Measurements from ENCODE around the gene VPS16.

The VPS16 gene

GRCh38 chr20:2799271-2799670 is 41.3 kb upstream of the VPS16 start:
- peak; percentile 7; the same call in 2 of the 3 replicates for ATAC-seq
- no peak for TF ChIP-seq ZNF70 (CRISPR knock-in tag; IDR thresholded peaks at IDR 0.05)
- TF ChIP-seq ZFP3 (CRISPR knock-in tag; IDR thresholded peaks at IDR 0.05), result no peak
- TF ChIP-seq ZC3H10 (CRISPR knock-in tag; IDR thresholded peaks at IDR 0.05), result no peak

- TF ChIP-seq ZFP30 (CRISPR knock-in tag; IDR thresholded peaks at IDR 0.05) (no peak), TSHZ2 (CRISPR knock-in tag; IDR thresholded peaks at IDR 0.05) (0 out of 2 replicates have a peak, but pooled peaks have one; percentile 68), ZNF70 (CRISPR knock-in tag; IDR thresholded peaks at IDR 0.05) (no peak), ZFP3 (CRISPR knock-in tag; IDR thresholded peaks at IDR 0.05) (0 out of 2 replicates have a peak, but pooled peaks have one; percentile 34), ZC3H10 (CRISPR knock-in tag; IDR thresholded peaks at IDR 0.05) (no peak), BACH2 (CRISPR knock-in tag; IDR thresholded peaks at IDR 0.05; ENCODE audit: borderline replicate concordance) (no peak), ISL1 (CRISPR knock-in tag; IDR thresholded peaks at IDR 0.05) (no peak), ARNTL (CRISPR knock-in tag; IDR thresholded peaks at IDR 0.05; ENCODE audit: borderline replicate concordance, low read depth) (no peak), CSDC2 (CRISPR knock-in tag; IDR thresholded peaks at IDR 0.05) (no peak), ESRRG (CRISPR knock-in tag; IDR thresholded peaks at IDR 0.05) (no peak)
- ATAC-seq, result peak; percentile 76
Observed at GRCh38 chr20:2799688-2800520, 40.6 kb upstream of the VPS16 start.

GRCh38 chr20:2800521-2801285 is 39.8 kb upstream of the VPS16 start, which contains the start of gene CPXM1:
CPXM1 (minus strand) TSS chr20:2800627; CDS start chr20:2800572, 55 bp downstream.
- peak; percentile 86 for ATAC-seq
- TF ChIP-seq PATZ1 (CRISPR knock-in tag; IDR thresholded peaks at IDR 0.05; ENCODE audit: borderline replicate concordance), result no peak
- peak; percentile 25; the same call in 1 of the 2 replicates for TF ChIP-seq TSHZ2 (CRISPR knock-in tag; IDR thresholded peaks at IDR 0.05)
- TF ChIP-seq CSRNP3 (CRISPR knock-in tag; IDR thresholded peaks at IDR 0.05), result no peak
- TF ChIP-seq ZNF565 (CRISPR knock-in tag; conservative IDR thresholded peaks at IDR 0.05; ENCODE audit: low read depth), result no peak

GRCh38 chr20:2801286-2801728 is 39.2 kb upstream of the VPS16 start:
- ATAC-seq, result no peak
- TF ChIP-seq ESRRG (CRISPR knock-in tag; IDR thresholded peaks at IDR 0.05) (no peak), ZNF565 (CRISPR knock-in tag; conservative IDR thresholded peaks at IDR 0.05; ENCODE audit: low read depth) (no peak), ZNF8 (CRISPR knock-in tag; IDR thresholded peaks at IDR 0.05) (no peak), TCF4 (CRISPR knock-in tag; IDR thresholded peaks at IDR 0.05; ENCODE audit: borderline replicate concordance) (no peak), SNAI2 (CRISPR knock-in tag; IDR thresholded peaks at IDR 0.05) (no peak), CSRNP3 (CRISPR knock-in tag; IDR thresholded peaks at IDR 0.05) (no peak), BACH2 (CRISPR knock-in tag; IDR thresholded peaks at IDR 0.05; ENCODE audit: borderline replicate concordance) (no peak), PATZ1 (CRISPR knock-in tag; IDR thresholded peaks at IDR 0.05; ENCODE audit: borderline replicate concordance) (no peak)

Measured in SK-N-SH treated with all-trans-retinoic acid at 6 μM for 48 hours (cell line).